HepG2 (cell line): ENCODE data around the gene LMF2. TPM values are rescaled to one million over a fixed set of nuclear protein-coding genes. Genes with fewer than 3 reads are reported as not detected.

Source experiments
- AHDC1 ChIP-seq: sonication (generic); formaldehyde crosslinking; IDR thresholded peaks from 2 replicates; pipeline ENCODE4 v1.5.1; 2020; ENCODE audit warnings: mild to moderate bottlenecking, missing genetic modification reagents, borderline replicate concordance
- KLF15 ChIP-seq: sonication (generic); formaldehyde crosslinking; IDR thresholded peaks from 2 replicates; pipeline ENCODE4 v1.8.1; 2023; ENCODE audit warnings: borderline replicate concordance, mild to moderate bottlenecking, inconsistent platforms, missing genetic modification reagents, mixed read lengths
- NR1H2 ChIP-seq: sonication (generic); formaldehyde crosslinking; IDR thresholded peaks from 2 replicates; pipeline ENCODE4 v1.8.1; 2022; ENCODE audit warnings: low read depth, missing genetic modification reagents, borderline replicate concordance
- PLSCR1 ChIP-seq: sonication (generic); formaldehyde crosslinking; IDR thresholded peaks from 2 replicates; pipeline ENCODE4 v1.5.0; 2020; ENCODE audit warnings: missing genetic modification reagents, mild to moderate bottlenecking, borderline replicate concordance
- SIX1 ChIP-seq: sonication (generic); formaldehyde crosslinking; IDR thresholded peaks from 2 replicates; pipeline ENCODE4 v1.4.0; 2020; ENCODE audit warnings: missing genetic modification reagents, borderline replicate concordance
- TEAD3 ChIP-seq: optimal IDR thresholded peaks from 2 replicates; pipeline ENCODE3; 2016; ENCODE audit warnings: borderline replicate concordance
- ZBTB8A ChIP-seq: sonication (generic); formaldehyde crosslinking; IDR thresholded peaks from 2 replicates; pipeline ENCODE4 v1.4.0; 2020; ENCODE audit warnings: mild to moderate bottlenecking, low read depth, missing genetic modification reagents, borderline replicate concordance
- ZKSCAN8 ChIP-seq: IDR thresholded peaks from 2 replicates; pipeline ENCODE4 v1.6.1; 2016; ENCODE audit warnings: borderline replicate concordance, missing genetic modification reagents, missing compliant biosample characterization
- ZNF124 ChIP-seq: sonication (generic); formaldehyde crosslinking; IDR thresholded peaks from 2 replicates; pipeline ENCODE4 v1.4.0; 2020; ENCODE audit warnings: missing genetic modification reagents
- ZNF207 ChIP-seq: fragments of 450-650 bp; IDR thresholded peaks from 2 replicates; pipeline ENCODE4 v1.6.1; 2016; ENCODE audit warnings: antibody characterized with exemption, borderline replicate concordance
- ZNF318 ChIP-seq: sonication (generic); formaldehyde crosslinking; IDR thresholded peaks from 2 replicates; pipeline ENCODE4 v1.4.0; 2020; ENCODE audit warnings: mild to moderate bottlenecking, missing genetic modification reagents
- ZNF629 ChIP-seq: sonication (generic); formaldehyde crosslinking; conservative IDR thresholded peaks from 2 replicates; pipeline ENCODE4 v1.5.0; 2020; ENCODE audit warnings: missing genetic modification reagents
- ZNF674 ChIP-seq: sonication (generic); formaldehyde crosslinking; IDR thresholded peaks from 2 replicates; pipeline ENCODE4 v1.5.0; 2020; ENCODE audit warnings: low read depth, mild to moderate bottlenecking, missing genetic modification reagents
- polyA plus RNA-seq, 8 experiments: library from polyadenylated mRNA; depleted of rRNA in 3 of 8; stranded (reverse) in 7 of 8; unstranded in 1 of 8; fragments of >200 nt; fragmentation: Illumina TruSeq in 4 of 8; extraction: Trizol in 4 of 8; gene quantifications; 2 replicates each; pipeline versions ENCODE4 v1.2.1 to v1.2.3, GENCODE V29; 2011 to 2016; ENCODE audit warnings: low read depth in 4 of 8, missing spikeins in 1 of 8, mixed read lengths in 1 of 8; ENCODE audit not compliant: insufficient read depth in 1 of 8
- total RNA-seq, 5 experiments: library from RNA; depleted of rRNA; stranded (reverse); fragments of >200 nt; fragmentation: Illumina TruSeq; extraction: Trizol; gene quantifications; 2 replicates each; pipeline ENCODE4 v1.2.3, GENCODE V29; 2016; ENCODE audit warnings: low read depth in 1 of 5

The LMF2 gene
- total and polyA plus RNA-seq, 2 of the 13 experiments (the other 11 are each of a cell fraction or from before 2014, with no cell fraction given) = 23.3 to 30.6 TPM

DNA sequence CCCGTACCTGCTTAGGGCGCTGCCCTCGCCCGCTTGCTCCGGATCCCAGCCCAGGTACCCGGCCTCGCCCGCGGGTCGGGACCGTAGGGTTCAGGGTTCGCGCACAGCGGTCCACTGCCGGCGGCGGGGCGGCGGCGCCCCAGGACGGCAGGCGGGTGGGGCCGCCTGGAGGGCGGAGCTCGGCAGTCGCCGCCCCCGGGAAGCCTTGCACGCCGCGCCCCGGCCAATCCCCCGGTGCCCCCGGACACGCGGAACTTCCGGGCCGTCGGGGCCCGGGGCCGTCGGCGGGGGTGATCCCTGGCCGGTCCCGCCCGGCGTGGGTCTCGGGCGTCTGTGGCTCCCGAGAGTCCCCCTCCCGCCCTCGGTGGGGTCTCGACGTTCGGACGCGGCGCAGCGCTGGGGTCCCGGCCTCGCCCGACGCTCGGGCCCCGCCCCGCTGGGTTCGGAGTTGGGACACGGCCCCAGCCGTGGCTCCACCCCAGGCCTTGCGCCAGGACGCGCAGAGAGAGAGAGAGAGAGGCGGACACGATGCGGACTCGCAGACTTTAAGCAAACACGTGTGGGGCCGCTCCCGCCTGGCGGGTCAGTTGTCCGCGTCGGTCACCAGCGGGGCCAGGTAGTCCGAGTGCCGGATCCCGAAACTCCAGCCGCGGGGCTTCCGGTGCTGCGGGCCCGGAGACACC is 22.5 kb upstream of the LMF2 start, which contains the start of gene TYMP (continued):
- peak; percentile 57 for TF ChIP-seq ZNF318 (CRISPR knock-in tag)
- TF ChIP-seq KLF15 = no peak
- no peak for TF ChIP-seq AHDC1
- TF ChIP-seq PLSCR1 (CRISPR knock-in tag) = no peak
- TF ChIP-seq ZBTB8A (CRISPR knock-in tag) = no peak
- no peak for TF ChIP-seq ZNF674 (CRISPR knock-in tag)
- no peak for TF ChIP-seq ZNF124 (CRISPR knock-in tag)
- no peak for TF ChIP-seq SIX1
- no peak for TF ChIP-seq ZNF207
- 0 out of 2 replicates have a peak, but pooled peaks have one; percentile 70 for TF ChIP-seq ZKSCAN8 (CRISPR knock-in tag)
- 0 out of 2 replicates have a peak, but pooled peaks have one; percentile 10 for TF ChIP-seq NR1H2
- TF ChIP-seq TEAD3 (CRISPR knock-in tag) = peak; percentile 7
- peak; percentile 49; the same call in 1 of the 2 replicates for TF ChIP-seq ZNF629 (CRISPR knock-in tag)
